Peyer's patch (tissue), 4 donors: Measurements from ENCODE around the gene ST8SIA5.

ENCODE experiments used
- CTCF ChIP-seq, 6 experiments: fragments of 450-650 bp in 4 of 6; fragments of 200-600 bp in 2 of 6; sonication (generic) in 1 of 6; IDR thresholded peaks; one replicate each; pipeline ENCODE4 v1.5.1; 2017 to 2019; ENCODE audit warnings: antibody characterized with exemption in 6 of 6, mild to moderate bottlenecking in 3 of 6, moderate library complexity in 1 of 6
- POLR2A ChIP-seq, 2 donors: fragments of 450-650 bp; IDR thresholded peaks; one replicate each; pipeline ENCODE4 v1.5.1; 2017; ENCODE audit warnings: antibody characterized with exemption in 2 of 2, mild to moderate bottlenecking in 2 of 2, moderate library complexity in 2 of 2

- TF ChIP-seq POLR2A (IDR thresholded peaks at IDR 0.05) (no peak), CTCF (IDR thresholded peaks at IDR 0.05) (no peak)
These were observed 114.9 kb downstream of the ST8SIA5 start for GRCh38 chr18:46641917-46642316.
